GM21576 (cell line): Measurements from ENCODE around the gene NPC1.

Experiments
- ATAC-seq: cut with Tn5 transposase; IDR thresholded peaks from one replicate; pipeline ENCODE4 v1.9.1; 2021; ENCODE audit warnings: mild to moderate bottlenecking, moderate library complexity; ENCODE audit not compliant: unreplicated experiment

NPC1 gene

GRCh38 chr18:23550898-23551297, 35.4 kb downstream of the NPC1 start:
- no peak for ATAC-seq

DNA sequence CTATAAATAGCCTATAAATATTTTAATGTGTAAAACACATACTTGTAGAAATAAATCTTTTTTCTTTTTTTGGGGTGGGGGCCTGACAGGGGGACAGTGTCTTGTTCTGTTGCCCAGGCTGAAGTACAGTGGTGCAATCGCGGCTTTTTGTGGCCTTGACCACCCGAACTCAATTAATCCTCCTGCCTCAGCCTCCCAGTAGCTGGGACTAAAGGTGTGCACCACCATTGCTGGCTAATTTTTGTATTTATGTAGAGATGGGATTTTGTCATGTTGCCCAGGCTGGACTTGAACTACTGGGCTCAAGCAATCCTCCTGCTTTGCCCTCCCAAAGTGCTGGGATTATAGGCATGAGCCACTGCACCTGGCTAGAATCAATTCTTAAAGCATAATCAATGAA, 37.6 kb downstream of the NPC1 start:
- ATAC-seq = no peak

- no peak for ATAC-seq
Measured at GRCh38 chr18:23548275-23548674, 38.0 kb downstream of the NPC1 start.

GRCh38 chr18:23547846-23548245, 38.5 kb downstream of the NPC1 start:
- ATAC-seq = no peak

DNA sequence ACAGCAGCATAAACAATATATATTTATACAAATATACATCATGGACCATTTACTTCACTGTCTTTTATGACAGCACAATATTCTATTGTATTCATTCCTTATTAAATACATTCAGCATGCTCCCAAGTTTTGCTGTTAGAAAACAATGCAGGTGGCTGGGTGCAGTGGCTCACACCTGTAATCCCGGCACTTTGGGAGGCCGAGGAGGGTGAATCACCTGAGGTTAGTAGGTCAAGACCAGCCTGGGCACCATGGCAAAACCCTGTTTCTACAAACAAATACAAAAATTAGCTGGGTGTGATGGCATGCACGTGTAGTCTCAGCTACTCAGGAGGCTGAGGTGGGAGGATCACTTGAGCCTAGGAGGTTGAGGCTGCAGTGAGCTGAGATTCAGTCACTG, 39.0 kb downstream of the NPC1 start:
- no peak for ATAC-seq

DNA sequence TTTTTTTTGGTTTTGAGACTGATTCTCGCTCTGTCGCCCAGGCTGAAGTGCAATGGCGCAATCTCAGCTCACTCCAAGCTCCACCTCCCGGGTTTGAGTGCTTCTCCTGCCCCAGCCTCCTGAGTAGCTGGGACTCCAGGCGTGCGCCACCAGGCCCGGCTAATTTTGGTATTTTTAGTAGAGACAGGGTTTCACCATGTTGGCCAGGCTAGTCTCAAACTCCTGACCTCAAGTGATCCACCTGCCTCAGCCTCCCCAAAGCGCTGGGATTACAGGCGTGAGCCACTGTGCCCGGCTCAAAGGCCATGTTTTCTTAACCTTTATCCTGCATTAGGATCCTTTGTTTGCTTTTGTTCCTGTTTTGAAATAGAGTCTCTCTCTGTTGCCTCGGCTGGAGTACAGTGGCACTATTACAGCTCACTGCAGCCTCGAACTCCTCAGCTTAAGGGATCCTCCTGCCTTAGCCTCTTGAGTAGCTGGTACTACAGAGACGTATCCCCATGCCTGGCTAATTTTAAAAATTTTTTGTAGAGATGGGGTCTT, 41.0 kb downstream of the NPC1 start:
- ATAC-seq = no peak

- ATAC-seq = no peak
Measured at GRCh38 chr18:23542461-23542860, 43.8 kb downstream of the NPC1 start.

GRCh38 chr18:23541349-23542093, 44.8 kb downstream of the NPC1 start:
- no peak for ATAC-seq

GRCh38 chr18:23540867-23541266, 45.4 kb downstream of the NPC1 start:
- ATAC-seq = no peak

- no peak for ATAC-seq
Measured at GRCh38 chr18:23539911-23540525, 46.3 kb downstream of the NPC1 start.

DNA sequence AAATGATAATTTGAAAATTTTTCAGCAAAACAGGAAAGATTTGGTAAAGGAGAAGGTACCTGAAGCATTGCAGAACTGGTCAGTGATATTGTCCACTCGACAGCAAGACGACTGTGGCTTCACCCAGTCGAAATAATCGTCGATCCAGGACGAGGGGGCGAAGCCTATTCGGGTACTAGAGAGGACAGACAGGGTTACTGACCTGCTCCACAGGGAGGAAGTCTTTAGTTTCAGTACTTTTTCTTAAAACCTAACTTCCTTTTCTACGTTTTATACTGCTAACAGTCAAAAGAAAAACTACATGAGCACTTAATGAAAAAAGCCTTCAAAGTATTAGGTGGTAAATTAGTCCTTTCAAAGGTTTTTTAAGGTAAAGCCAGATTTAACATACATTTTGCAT, 47.0 kb downstream of the NPC1 start:
- ATAC-seq = no peak

GRCh38 chr18:23538870-23539269, 47.4 kb downstream of the NPC1 start:
- no peak for ATAC-seq

GRCh38 chr18:23538001-23538400, 48.3 kb downstream of the NPC1 start:
- no peak for ATAC-seq

GRCh38 chr18:23537274-23537673, 49.0 kb downstream of the NPC1 start:
- ATAC-seq = no peak

- no peak for ATAC-seq
Measured at GRCh38 chr18:23536204-23536603, 50.1 kb downstream of the NPC1 start.

GRCh38 chr18:23534276-23534675, 52.0 kb downstream of the NPC1 start:
- no peak for ATAC-seq

DNA sequence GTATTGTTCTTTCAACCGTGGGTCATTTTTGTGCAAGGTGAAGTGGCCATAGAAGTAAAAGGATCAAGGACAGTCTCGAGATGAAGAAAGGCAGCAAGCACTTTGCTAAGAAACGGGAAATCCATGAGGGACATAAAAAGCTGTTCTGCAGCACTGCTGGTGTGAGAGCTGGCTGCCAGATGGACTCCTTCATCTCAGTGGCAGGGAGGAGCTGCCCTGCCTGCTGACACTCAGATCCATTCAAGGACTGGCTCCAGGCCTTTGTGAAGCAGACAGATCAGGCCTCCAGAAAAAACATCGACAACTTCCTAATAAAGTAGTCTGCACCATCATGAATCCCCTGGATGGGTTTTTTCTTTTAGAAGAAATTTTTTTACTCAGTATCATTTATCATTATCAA, 53.5 kb downstream of the NPC1 start:
- ATAC-seq = no peak

DNA sequence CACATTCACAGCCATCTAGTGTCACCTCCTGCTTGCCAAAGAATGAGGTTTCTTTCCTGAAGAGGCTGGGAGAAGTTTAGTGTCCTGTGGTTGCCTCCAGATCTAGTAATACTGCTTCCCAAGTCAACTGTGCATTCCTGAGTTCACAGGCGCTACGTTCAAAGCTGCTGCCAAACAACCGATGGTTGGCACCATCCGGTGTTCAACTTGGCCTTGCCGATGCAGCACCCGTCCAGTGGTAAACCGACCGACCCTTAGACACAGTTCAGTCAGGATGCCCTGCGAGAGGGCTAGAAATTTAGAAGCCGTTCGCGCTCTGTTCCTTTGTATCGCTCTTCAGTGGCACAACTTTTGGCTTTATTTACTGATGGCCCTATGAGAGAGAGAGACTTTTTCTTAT, 54.4 kb downstream of the NPC1 start:
- no peak for ATAC-seq

DNA sequence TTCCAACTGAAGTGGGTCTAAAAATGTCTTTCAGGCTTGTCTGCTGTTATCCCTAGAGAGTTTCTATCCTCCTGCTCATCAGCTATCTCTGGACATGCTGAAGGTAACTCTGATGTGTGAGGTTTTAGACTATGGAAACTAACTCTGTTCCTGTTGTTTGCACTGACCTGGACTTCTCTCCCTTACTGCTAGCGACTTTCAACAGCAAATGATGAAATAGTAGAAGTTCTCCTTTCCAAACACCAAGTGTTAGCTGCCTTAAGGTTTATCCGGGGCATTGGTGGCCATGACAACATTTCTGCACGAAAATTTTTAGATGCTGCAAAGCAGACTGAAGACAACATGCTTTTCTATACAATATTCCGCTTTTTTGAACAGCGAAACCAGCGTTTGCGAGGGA, 56.1 kb downstream of the NPC1 start:
- ATAC-seq = no peak

DNA sequence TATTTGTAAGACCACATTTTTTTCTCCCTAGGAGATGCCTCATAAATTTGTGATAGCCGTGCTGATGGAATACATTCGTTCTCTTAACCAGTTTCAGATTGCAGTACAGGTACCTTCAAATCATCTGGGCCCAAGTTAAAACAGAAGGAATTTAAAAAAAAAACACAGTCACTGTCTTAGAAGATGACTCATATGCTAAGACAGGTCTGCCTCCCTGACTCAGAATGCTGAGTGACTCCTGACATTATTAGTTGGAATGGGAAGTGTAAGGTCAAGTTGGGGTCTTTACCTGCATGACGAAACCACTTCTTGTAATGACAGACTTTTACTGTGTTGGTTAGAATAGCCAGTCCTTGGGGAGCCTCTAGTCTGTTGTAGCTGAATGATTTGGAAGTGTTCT, 56.7 kb downstream of the NPC1 start:
- no peak for ATAC-seq

GRCh38 chr18:23528580-23529472, 57.5 kb downstream of the NPC1 start:
- ATAC-seq = no peak
